CD4-positive, alpha-beta T cell treated with Interleukin-2 at 100 ng/mL for 4 hours (primary cell): ENCODE measurements around the gene HOOK2.

ENCODE experiments used
- DNase-seq: peaks from one replicate; pipeline ENCODE4 v3.0.0-alpha.2; 2020; ENCODE audit warnings: low spot score

HOOK2 gene

GRCh38 chr19:12782424-12783290, 7.3 kb upstream of the HOOK2 start:
- DNase-seq, result peak; percentile 92

DNA sequence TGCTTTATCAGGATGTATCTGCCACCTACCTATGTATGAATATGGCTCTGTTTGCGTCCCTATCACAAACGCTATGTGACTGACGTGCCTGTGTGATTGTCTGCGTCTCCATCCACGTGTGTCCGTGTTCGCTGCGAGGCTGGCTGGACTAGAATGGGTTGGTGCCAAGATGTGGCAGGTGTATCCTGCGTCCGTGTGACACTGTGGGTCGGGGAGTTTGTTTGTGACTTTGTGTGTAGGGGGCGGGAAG, 6.7 kb upstream of the HOOK2 start:
- no peak for DNase-seq

GRCh38 chr19:12779162-12779993, 4.0 kb upstream of the HOOK2 start:
- DNase-seq, result no peak

DNA sequence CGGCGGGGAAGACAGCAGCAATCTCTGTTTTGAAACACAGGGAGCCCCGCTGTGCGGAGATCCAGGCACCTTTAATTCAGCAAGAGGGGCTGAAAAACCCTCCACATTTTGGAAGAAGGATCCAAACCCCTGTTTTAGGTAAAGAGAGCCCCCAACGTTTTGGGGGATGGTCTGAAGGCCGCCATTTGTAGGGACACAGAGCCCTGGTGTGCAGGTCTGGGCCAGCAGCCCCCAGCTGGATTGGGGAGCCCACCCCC, 3.5 kb upstream of the HOOK2 start:
- no peak for DNase-seq

GRCh38 chr19:12778017-12778904, 2.9 kb upstream of the HOOK2 start:
- DNase-seq, result peak; percentile 43

DNA sequence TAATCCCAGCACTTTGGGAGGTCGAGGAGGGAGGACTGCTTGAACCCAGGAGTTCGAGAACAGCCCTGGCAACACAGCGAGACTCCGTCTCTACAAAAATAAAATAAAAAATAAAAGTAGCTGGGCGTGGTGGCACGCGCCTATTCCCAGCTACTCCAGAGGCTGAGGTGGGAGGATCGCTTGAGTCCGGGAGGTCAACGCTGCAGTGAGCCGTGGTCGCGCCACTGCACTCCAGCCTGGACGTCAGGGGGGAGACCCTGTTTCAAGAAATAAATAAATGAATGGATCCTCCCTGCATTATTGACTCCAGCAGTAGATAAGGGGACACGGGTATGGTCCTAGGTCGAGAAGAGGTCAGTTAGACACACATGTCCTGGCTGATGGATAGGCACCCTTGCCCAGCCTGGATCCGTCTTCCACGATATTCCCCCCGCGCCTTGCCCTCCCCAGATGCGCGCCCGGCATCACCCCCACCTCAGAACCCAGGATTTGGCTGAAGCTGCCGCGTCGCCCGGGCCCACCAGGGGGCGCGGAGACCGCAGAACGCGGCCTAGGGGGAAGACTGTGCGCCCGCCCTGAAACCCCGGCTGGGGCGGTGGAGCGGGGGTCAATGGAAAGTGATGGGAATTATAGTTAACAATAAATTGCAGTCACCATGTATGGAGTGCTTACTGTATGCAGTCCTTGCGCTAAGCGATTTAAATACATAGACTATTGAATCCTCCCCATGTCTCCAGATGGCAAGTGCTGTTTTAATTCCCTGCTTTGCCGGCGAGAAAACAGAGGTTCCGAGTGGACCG, 2.1 kb upstream of the HOOK2 start:
- peak; percentile 83 for DNase-seq

DNA sequence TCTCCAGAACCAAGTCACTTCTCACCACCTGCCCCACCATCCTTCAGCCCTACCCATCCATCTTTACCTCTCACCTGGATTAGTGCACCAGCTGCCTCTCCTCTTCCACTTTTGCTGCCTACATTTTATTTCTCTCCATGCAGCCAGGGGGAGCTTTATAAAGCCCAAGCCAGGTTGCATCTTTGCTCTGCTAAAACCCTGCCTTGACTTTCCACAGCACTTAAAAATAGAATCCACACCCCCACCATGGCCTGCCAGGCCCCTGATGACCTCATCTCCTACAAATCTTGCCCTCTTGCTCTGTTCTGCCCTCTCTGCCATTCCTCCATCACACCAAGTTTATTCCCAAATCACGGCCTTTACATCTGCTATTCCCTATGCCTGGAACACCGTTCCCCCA, 1.8 kb downstream of the HOOK2 start:
- no peak for DNase-seq

- DNase-seq, result no peak
Measured at GRCh38 chr19:12772323-12772722, 3.0 kb downstream of the HOOK2 start.

DNA sequence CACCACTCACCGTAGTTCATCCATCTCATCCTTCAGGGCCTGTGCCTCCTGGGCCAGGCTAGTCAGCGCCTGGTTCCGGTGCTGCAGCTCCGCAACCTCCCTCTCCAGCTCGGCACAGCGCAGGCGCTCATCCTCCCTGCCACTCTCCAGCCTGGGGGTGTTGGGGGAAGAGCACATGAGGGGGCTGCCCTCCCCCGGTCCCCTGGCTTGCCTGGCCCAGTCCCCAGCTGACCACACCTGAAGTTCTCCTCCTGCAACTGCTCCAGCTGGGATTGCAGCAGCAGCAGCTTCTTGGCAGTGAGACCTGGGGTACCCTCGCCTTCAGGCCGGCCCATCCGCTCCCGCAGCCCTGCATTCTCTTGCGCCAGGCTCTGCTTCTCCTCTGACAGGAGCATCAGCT, 4.4 kb downstream of the HOOK2 start:
- no peak for DNase-seq

DNA sequence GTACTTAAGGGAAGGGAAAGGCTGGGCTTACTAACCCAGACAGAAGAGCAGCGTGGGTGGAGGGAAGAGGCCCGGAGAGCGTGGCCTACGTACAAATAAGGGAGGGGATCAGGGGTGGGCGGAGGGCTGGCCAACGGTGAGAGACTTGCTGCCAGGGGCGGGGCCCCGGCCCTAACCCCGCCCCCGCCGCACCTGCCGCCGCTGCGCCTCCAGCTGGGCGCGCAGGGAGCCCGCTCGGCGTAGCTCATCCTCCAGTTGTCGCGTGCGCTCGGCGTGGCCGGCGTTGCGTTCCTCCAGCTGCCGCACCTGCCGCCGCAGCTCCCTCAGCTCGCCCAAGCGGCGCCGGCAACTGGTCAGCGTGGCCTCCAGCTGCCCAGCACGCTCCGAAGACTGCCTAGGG, 5.7 kb downstream of the HOOK2 start:
- peak; percentile 74 for DNase-seq

- DNase-seq, result no peak
Measured at GRCh38 chr19:12767666-12768065, 7.7 kb downstream of the HOOK2 start.

DNA sequence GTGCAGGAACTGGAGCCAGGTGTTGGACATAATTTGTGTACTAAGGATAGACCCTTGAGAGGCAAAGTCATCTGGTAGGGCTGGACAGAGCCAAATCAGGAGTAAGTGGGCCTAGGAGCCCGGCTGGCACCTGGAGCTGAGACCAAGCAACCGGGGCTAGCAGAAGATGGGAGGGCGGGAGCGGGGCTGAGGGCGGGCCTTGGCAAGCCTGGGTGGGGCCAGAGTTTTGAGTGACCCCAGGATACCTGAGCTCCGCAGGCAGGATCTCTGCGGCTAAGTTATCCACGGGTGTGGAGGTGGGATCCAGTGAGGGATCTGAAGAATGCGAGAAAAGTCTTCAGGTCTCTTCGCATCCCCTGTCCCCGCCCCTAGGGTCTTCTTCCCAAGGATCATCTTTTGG, 8.2 kb downstream of the HOOK2 start:
- no peak for DNase-seq

GRCh38 chr19:12766051-12766521, 9.3 kb downstream of the HOOK2 start:
- peak; percentile 83 for DNase-seq

DNA sequence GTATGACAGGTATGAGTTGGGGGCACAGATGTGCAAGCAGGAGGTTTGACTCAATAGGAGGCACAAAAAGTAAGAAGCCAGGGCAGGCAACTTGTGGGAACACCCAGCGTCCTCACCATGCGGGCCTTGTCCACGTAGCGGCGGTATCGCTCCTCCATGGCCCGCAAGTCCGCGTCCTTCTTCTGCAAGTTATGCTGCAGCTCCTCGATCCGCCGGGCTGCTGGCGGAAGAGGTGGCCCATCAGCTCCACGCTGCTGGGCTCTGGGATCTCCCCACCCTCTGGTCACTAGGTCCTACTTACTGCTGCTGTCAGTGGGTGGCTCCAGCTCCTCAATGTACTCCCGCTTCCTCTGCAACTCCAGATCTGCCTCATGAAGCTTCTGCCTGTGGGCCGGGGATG, 10.7 kb downstream of the HOOK2 start:
- DNase-seq, result no peak

- DNase-seq, result no peak
Measured at GRCh38 chr19:12763100-12763499, 12.3 kb downstream of the HOOK2 start.

DNA sequence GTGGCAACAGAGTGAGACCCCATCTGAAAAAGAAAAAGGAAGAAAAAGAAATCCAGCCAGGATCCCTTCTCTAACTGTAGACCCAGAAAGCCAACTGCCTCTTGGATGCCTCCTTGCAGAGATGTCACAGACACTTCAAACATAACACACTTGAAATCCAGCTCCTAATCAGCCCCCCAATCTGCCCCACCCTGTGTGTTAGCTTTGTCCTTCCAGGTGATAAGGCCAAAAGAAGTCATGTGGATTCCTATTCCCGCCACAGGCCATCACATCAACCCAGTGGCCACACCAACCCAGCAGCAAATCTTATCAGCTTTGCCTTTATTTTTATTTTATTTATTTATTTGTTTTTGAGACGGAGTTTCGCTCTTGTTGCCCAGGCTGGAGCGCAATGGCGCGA, 15.7 kb downstream of the HOOK2 start:
- DNase-seq, result no peak

GRCh38 chr19:12757544-12758274, 17.6 kb downstream of the HOOK2 start:
- DNase-seq, result peak; percentile 62

DNA sequence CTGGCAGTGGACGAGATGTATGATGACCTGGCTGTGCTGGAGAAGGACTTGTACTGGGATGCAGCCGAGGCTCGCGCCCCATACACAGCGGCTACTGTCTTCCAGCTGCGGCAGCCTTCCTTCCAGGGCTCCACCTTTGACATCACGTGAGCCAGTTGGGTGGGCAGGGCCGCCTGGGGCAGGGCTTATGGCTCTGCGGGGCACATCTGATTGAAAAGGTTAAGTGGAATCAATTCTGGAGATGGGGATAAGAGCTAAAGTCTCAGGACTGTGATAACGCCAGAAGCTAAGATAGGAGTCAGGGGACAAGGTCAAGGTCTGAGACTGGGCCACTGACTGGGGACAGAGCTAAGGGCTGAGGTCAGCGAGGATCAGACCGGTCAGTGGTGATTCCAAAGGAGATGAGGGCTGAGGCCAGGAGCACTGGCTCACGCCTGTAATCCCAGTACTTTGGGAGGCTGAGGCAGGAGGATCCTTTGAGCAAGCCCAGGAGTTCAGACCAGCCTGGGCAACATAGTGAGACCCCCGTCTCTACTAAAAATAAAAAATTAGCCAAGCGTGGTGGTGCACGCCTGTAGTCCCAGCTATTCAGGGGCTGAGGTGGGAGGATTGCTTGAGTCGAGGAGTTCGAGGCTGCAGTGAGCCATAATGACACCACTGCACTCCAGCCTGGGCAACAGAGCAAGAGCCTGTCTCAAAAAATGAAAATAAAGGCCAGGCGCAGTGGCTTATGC, 19.0 kb downstream of the HOOK2 start:
- DNase-seq, result no peak

DNA sequence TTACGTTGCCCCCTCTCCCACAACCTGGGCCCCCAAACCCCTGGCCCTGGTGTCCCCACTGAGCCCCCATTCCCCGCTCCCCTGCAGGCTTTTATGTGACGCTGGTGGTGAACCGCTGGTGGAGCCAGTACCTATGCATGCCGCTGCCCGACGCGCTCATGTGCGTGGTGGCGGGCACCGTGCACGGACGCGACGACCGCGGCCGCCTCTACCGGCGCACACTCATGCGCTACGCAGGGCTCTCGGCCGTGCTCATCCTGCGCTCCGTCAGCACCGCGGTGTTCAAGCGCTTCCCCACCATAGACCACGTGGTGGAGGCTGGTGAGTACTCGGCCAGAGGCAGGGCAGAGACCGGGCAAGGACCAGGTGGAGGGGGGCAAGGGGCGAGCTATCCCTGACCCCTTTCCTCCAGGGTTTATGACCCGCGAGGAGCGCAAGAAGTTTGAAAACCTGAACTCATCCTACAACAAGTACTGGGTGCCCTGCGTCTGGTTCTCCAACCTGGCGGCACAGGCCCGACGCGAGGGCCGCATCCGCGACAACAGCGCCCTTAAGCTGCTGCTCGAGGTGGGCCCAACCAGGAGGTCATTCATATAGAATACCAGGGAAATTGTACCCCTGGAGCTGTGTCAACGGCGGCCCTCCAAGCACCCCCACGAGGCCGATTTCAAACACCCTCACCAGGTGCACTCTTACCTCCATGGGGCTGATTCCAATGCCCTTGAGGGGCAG, 20.7 kb downstream of the HOOK2 start:
- DNase-seq, result no peak
